Measurements from ENCODE around the gene TPM2. TPM values are rescaled to one million over a fixed set of nuclear protein-coding genes. Genes with fewer than 3 reads are reported as not detected.

TPM2 gene
- total RNA-seq, 1 donor from 2014 or later, result 161 TPM

- intact Hi-C loops (cut with DNase I), result no loop called here
- no peaks in the 10 kb centered on the region for H3K9me3 ChIP-seq
- H3K4me3 ChIP-seq, result no peak within 1 kb of the TSS
- no peaks in the 10 kb centered on the region for H3K27me3 ChIP-seq
- H3K4me1 ChIP-seq, result peaks cover 8% of the 10 kb centered on the region
- no peak within 1 kb of the TSS for H3K27ac ChIP-seq
- TF ChIP-seq CTCF (IDR thresholded peaks at IDR 0.05), result no peak
- DNase-seq (no peak), ATAC-seq (peak; percentile 16)
- H3K36me3 ChIP-seq, result no peaks in the 10 kb centered on the region
These were observed 16.3 kb downstream of the TPM2 start, which contains the start of gene CA9 for GRCh38 chr9:35673132-35674024. CA9 (plus strand) TSS chr9:35673928; CDS start chr9:35673960, 32 bp downstream.

GRCh38 chr9:35669331-35670145 lies 20.2 kb downstream of the TPM2 start:
- H3K4me1 ChIP-seq, result peaks cover 10% of the 10 kb centered on the region
- intact Hi-C loops (cut with DNase I), result no loop called here

DNA sequence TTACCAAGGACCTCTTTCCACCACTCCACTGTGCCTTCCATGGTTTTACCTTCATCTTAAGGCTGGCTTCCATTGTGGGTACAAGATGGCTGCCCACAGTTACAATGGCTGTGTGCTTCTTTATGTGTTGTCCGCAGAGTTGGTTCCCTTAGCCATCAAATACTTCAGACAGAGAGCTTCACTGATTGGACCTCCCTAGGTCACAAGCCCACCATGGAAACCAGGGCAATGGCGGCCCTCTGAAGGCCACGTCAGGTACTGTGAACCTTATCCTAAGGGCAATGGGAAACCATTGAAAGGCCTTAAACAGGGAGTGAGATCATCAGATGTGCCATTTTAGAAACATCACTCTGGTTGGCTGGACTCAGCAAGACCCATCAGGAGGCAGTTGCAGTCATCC lies 21.8 kb downstream of the TPM2 start:
- DNase-seq (no peak), ATAC-seq (no peak)
- no peaks in the 10 kb centered on the region for H3K27me3 ChIP-seq
- H3K4me3 ChIP-seq, result no peak overlapping the region
- no peaks in the 10 kb centered on the region for H3K9me3 ChIP-seq
- no peak for TF ChIP-seq CTCF (IDR thresholded peaks at IDR 0.05)
- H3K36me3 ChIP-seq, result no peaks in the 10 kb centered on the region
- intact Hi-C loops (cut with DNase I), result no loop called here
- H3K4me1 ChIP-seq, result peaks cover 10% of the 10 kb centered on the region
- H3K27ac ChIP-seq, result no peak overlapping the region

More at GRCh38 chr9:35669331-35670145, 20.2 kb downstream of the TPM2 start:
- no peaks in the 10 kb centered on the region for H3K9me3 ChIP-seq
- H3K36me3 ChIP-seq, result no peaks in the 10 kb centered on the region
- DNase-seq, result no peak
- ATAC-seq, result no peak
- H3K27ac ChIP-seq, result no peak overlapping the region
- TF ChIP-seq CTCF (IDR thresholded peaks at IDR 0.05), result no peak
- H3K27me3 ChIP-seq, result no peaks in the 10 kb centered on the region
- H3K4me3 ChIP-seq, result no peak overlapping the region

DNA sequence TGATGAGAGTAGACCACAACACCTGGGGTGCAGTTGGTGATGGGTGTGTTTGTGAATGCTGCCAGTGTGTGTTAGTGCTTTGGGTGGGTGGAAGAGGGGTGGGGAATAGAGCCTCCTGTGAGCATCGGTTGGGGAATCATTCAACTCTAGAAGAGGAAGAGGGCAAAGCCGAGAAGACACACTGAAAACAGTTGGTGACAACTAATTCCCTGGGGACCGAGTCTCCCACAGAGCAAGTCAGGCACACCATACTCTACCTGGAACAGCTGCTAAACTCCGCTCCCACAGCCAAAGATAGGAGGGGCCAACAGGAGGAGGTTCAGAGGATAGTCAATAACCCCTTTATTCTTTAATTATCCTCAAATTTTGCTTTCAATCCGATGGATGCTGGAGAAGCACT lies 23.2 kb downstream of the TPM2 start:
- Histone ChIP-seq H3K4me3 (no peak overlapping the region), H3K27me3 (no peaks in the 10 kb centered on the region), H3K4me1 (peaks cover 16% of the 10 kb centered on the region), H3K36me3 (no peaks in the 10 kb centered on the region), H3K27ac (no peak overlapping the region), H3K9me3 (no peaks in the 10 kb centered on the region)
- intact Hi-C loops (cut with DNase I), result no loop called here
- no peak for TF ChIP-seq CTCF (IDR thresholded peaks at IDR 0.05)
- no peak for DNase-seq
- no peak for ATAC-seq

GRCh38 chr9:35666045-35666444 lies 23.7 kb downstream of the TPM2 start:
- ATAC-seq (no peak), DNase-seq (no peak)
- Histone ChIP-seq H3K4me3 (no peak overlapping the region), H3K4me1 (peaks cover 21% of the 10 kb centered on the region), H3K27ac (no peak overlapping the region), H3K27me3 (no peaks in the 10 kb centered on the region), H3K36me3 (no peaks in the 10 kb centered on the region), H3K9me3 (no peaks in the 10 kb centered on the region)
- intact Hi-C loops (cut with DNase I), result no loop called here
- no peak for TF ChIP-seq CTCF (IDR thresholded peaks at IDR 0.05)

All from upper lobe of right lung (tissue), 1 donor.